Panc1 (cell line): ENCODE data around the gene KBTBD6.

Experiments used
- POLR2AphosphoS5 ChIP-seq: IDR thresholded peaks from 2 replicates; pipeline ENCODE4 v1.6.1; 2012; ENCODE audit warnings: mild to moderate bottlenecking, low read depth, low read length, moderate library complexity
- TF ChIP-seq, protein P1 (sequence below): fragments of 450-650 bp; IDR thresholded peaks from 2 replicates; pipeline ENCODE4 v1.5.1; 2017; ENCODE audit warnings: mild to moderate bottlenecking

DNA sequence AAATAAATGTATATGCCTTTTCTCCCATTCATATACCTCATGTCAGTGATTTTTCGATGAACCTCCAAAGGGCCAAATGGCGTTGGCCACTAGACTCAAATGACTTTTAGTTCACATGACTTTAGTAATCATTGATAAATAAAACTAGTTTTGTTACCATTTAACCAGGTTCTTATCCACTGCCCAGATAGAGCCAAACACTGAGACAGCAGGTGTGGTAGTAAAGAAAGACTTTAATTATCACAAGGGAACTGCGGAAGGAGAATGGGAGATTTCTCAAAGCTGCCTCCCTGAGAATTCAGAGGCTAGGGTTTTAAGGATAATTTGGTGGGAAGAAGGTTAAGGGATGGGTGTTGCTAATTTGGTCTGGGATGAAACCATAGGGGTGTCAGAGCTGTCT is 19.4 kb upstream of the KBTBD6 start:
- TF ChIP-seq, protein P1, sequence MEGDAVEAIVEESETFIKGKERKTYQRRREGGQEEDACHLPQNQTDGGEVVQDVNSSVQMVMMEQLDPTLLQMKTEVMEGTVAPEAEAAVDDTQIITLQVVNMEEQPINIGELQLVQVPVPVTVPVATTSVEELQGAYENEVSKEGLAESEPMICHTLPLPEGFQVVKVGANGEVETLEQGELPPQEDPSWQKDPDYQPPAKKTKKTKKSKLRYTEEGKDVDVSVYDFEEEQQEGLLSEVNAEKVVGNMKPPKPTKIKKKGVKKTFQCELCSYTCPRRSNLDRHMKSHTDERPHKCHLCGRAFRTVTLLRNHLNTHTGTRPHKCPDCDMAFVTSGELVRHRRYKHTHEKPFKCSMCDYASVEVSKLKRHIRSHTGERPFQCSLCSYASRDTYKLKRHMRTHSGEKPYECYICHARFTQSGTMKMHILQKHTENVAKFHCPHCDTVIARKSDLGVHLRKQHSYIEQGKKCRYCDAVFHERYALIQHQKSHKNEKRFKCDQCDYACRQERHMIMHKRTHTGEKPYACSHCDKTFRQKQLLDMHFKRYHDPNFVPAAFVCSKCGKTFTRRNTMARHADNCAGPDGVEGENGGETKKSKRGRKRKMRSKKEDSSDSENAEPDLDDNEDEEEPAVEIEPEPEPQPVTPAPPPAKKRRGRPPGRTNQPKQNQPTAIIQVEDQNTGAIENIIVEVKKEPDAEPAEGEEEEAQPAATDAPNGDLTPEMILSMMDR, result no peak
- no peak for TF ChIP-seq POLR2AphosphoS5
